ENCODE data around the gene WAC. TPM values are rescaled to one million over a fixed set of nuclear protein-coding genes. Genes with fewer than 3 reads are reported as not detected.

Gene WAC
- total and polyA plus RNA-seq, 2 experiments from 2014 or later = 59.4 to 116 TPM

GRCh38 chr10:28601012-28601411, 68.1 kb downstream of the WAC start:
- ATAC-seq (no peak), DNase-seq (ENCODE audit: low spot score) (no peak)
- no peak for TF ChIP-seq POLR2AphosphoS5 (IDR thresholded peaks at IDR 0.05; ENCODE audit: low read depth)
- TF ChIP-seq CREB1 (CRISPR knock-in tag; IDR thresholded peaks at IDR 0.05; ENCODE audit: low read depth) = no peak
- TF ChIP-seq REST (IDR thresholded peaks at IDR 0.05; ENCODE audit: unreplicated experiment) = no peak
- no peak for TF ChIP-seq ZNF462 (CRISPR knock-in tag; IDR thresholded peaks at IDR 0.05)
- Histone ChIP-seq H3K36me3 (ENCODE audit: insufficient read depth) (no peaks in the 10 kb centered on the region; the same call in 1 of the 2 replicates), H3K4me1 (ENCODE audit: insufficient read depth) (peaks cover 10% of the 10 kb centered on the region), H3K27ac (ENCODE audit: low read depth) (no peak overlapping the region), H3K79me2 (replicated peaks; ENCODE audit: insufficient read depth) (peaks cover 97% of the 10 kb centered on the region), H3K4me2 (no peak overlapping the region), H4K20me1 (replicated peaks; ENCODE audit: insufficient read depth) (peaks cover 42% of the 10 kb centered on the region), H3K27me3 (ENCODE audit: insufficient read depth) (no peaks in the 10 kb centered on the region), H3K9me2 (ENCODE audit: insufficient read depth) (no peaks in the 10 kb centered on the region), H3F3A (replicated peaks; ENCODE audit: low read depth) (no peaks in the 10 kb centered on the region), H3K4me3 (no peak overlapping the region), H2AFZ (no peak overlapping the region)
- Mint-ChIP-seq H3K36me3 (ENCODE audit: low read depth) (peaks cover 21% of the 10 kb centered on the region; the same call in 2 of the 3 replicates), H3K4me1 (peaks cover 14% of the 10 kb centered on the region), H3K27me3 (ENCODE audit: insufficient read depth, low read depth, poor library complexity) (no peaks in the 10 kb centered on the region), H3K9me3 (no peaks in the 10 kb centered on the region), H3K4me3 (no peak overlapping the region), H3K27ac (no peak overlapping the region)
